ENCODE data around the gene NUDT9.
"Not testable (repeated sequence)": the region's sequence is repeated elsewhere in the genome, so short reads cannot be mapped to it uniquely, and the experiment has no call there.

Gene NUDT9

GRCh38 chr4:87422104-87423052 lies at the start of gene NUDT9:
TSS of gene NUDT9 (plus strand) at chr4:87422573. CDS start at chr4:87422906, 333 bp downstream.
- DNase-seq, result peak; percentile 85 to 94

- DNase-seq, result peak; percentile 15 to 22
Measured at GRCh38 chr4:87375719-87376291, 46.6 kb upstream of the NUDT9 start.

GRCh38 chr4:87377816-87378215 lies 44.6 kb upstream of the NUDT9 start:
- no peak for DNase-seq

- DNase-seq, result no peak
Measured at GRCh38 chr4:87382116-87382515, 40.3 kb upstream of the NUDT9 start.

- DNase-seq, result no peak
Measured at GRCh38 chr4:87382931-87383330, 39.4 kb upstream of the NUDT9 start.

GRCh38 chr4:87384466-87385132 lies 37.8 kb upstream of the NUDT9 start:
- DNase-seq, result not testable (repeated sequence)

- DNase-seq, result no peak
Measured at GRCh38 chr4:87387237-87387636, 35.1 kb upstream of the NUDT9 start.

GRCh38 chr4:87388901-87389300 lies 33.5 kb upstream of the NUDT9 start:
- no peak for DNase-seq

- peak in 1 of 2 experiments; percentile 11 for DNase-seq
Measured at GRCh38 chr4:87390055-87390454, 32.3 kb upstream of the NUDT9 start.

- peak in 1 of 2 experiments; percentile 14 for DNase-seq
Measured at GRCh38 chr4:87390551-87390890, 31.9 kb upstream of the NUDT9 start.

GRCh38 chr4:87390891-87391575 lies 31.3 kb upstream of the NUDT9 start, which contains the start of gene HSD17B11:
TSS of gene HSD17B11 (minus strand) at chr4:87391188. CDS start at chr4:87391070, 118 bp downstream.
- DNase-seq, result peak; percentile 30 to 91

GRCh38 chr4:87391576-87392054 lies 30.8 kb upstream of the NUDT9 start:
- DNase-seq, result no peak

GRCh38 chr4:87392183-87392582 lies 30.2 kb upstream of the NUDT9 start:
- DNase-seq, result no peak

GRCh38 chr4:87395073-87395472 lies 27.3 kb upstream of the NUDT9 start:
- not testable (repeated sequence) for DNase-seq

GRCh38 chr4:87395851-87396250 lies 26.5 kb upstream of the NUDT9 start:
- not testable (repeated sequence) for DNase-seq

GRCh38 chr4:87399148-87399547 lies 23.2 kb upstream of the NUDT9 start:
- DNase-seq, result peak in 1 of 2 experiments; percentile 8

GRCh38 chr4:87399954-87400353 lies 22.4 kb upstream of the NUDT9 start:
- DNase-seq, result no peak

- not testable (repeated sequence) for DNase-seq
Measured at GRCh38 chr4:87403732-87404131, 18.6 kb upstream of the NUDT9 start.

- DNase-seq, result no peak
Measured at GRCh38 chr4:87405211-87405820, 17.1 kb upstream of the NUDT9 start.

- no peak for DNase-seq
Measured at GRCh38 chr4:87406462-87406861, 15.9 kb upstream of the NUDT9 start.

GRCh38 chr4:87406902-87407301 lies 15.5 kb upstream of the NUDT9 start:
- not testable (repeated sequence) for DNase-seq

GRCh38 chr4:87409420-87409939 lies 12.9 kb upstream of the NUDT9 start:
- no peak for DNase-seq
